WERI-Rb-1 (cell line): Measurements from ENCODE around the gene IDH1.
A peak's percentile ranks its signal among the peaks of the same experiment; 100 is the strongest.
"Not testable (repeated sequence)": the region's sequence is repeated elsewhere in the genome, so short reads cannot be mapped to it uniquely, and the experiment has no call there.

Experiments used
- DNase-seq: peaks from one replicate; pipeline ENCODE4 v3.0.0-alpha.2; 2020
- H3K27ac ChIP-seq: fragments of 250-450 bp; sonication (Bioruptor Pico); 2 replicates; pipeline ENCODE4 v1.5.1; 2020; ENCODE audit warnings: mild to moderate bottlenecking, moderate library complexity
- H3K27me3 ChIP-seq: fragments of 250-450 bp; sonication (Bioruptor Pico); 2 replicates; pipeline ENCODE4 v1.5.1; 2021; ENCODE audit warnings: mild to moderate bottlenecking, low read depth, moderate library complexity; ENCODE audit not compliant: insufficient read depth, severe bottlenecking
- H3K36me3 ChIP-seq: fragments of 250-450 bp; sonication (Bioruptor Pico); 2 replicates; pipeline ENCODE4 v1.5.1; 2020; ENCODE audit warnings: mild to moderate bottlenecking, moderate library complexity
- H3K4me3 ChIP-seq: 2 replicates; pipeline ENCODE4 v1.5.1; 2011; ENCODE audit warnings: low read depth, mild to moderate bottlenecking, control low read depth, low read length
- H3K9me3 ChIP-seq: fragments of 250-450 bp; sonication (Bioruptor Pico); 2 replicates; pipeline ENCODE4 v1.5.1; 2021; ENCODE audit warnings: mild to moderate bottlenecking, moderate library complexity; ENCODE audit not compliant: severe bottlenecking
- CTCF ChIP-seq: IDR thresholded peaks from 2 replicates; pipeline ENCODE4 v1.5.1; 2011; ENCODE audit warnings: low read depth, mild to moderate bottlenecking, control low read depth, inconsistent platforms, low read length

Gene IDH1

GRCh38 chr2:208266553-208266893 lies 11.7 kb upstream of the IDH1 start:
- Histone ChIP-seq H3K27me3 (no peaks in the 10 kb centered on the region), H3K27ac (peak overlapping the region; percentile 79), H3K36me3 (no peaks in the 10 kb centered on the region), H3K9me3 (no peaks in the 10 kb centered on the region), H3K4me3 (peak overlapping the region; percentile 97)
- TF ChIP-seq CTCF: no peak
- DNase-seq: no peak

GRCh38 chr2:208265801-208266552 lies 11.1 kb upstream of the IDH1 start, which contains the start of gene PIKFYVE:
Gene PIKFYVE, plus strand, starts transcription at chr2:208266255. Its CDS starts 5,265 bp downstream, at chr2:208271520.
- Histone ChIP-seq H3K36me3 (no peaks in the 10 kb centered on the region), H3K27ac (peak within 1 kb of the TSS; percentile 79), H3K4me3 (peak within 1 kb of the TSS; percentile 97), H3K9me3 (no peaks in the 10 kb centered on the region), H3K27me3 (no peaks in the 10 kb centered on the region)
- TF ChIP-seq CTCF: no peak
- peak; percentile 98 for DNase-seq

GRCh38 chr2:208265371-208265800 lies 10.5 kb upstream of the IDH1 start:
- no peak for DNase-seq
- peak overlapping the region; percentile 97 for H3K4me3 ChIP-seq
- H3K27ac ChIP-seq: peak overlapping the region; percentile 79
- H3K36me3 ChIP-seq: no peaks in the 10 kb centered on the region
- no peak for TF ChIP-seq CTCF
- H3K9me3 ChIP-seq: no peaks in the 10 kb centered on the region
- H3K27me3 ChIP-seq: no peaks in the 10 kb centered on the region

- H3K27ac ChIP-seq, H3K27me3 ChIP-seq, DNase-seq, H3K36me3 ChIP-seq, H3K4me3 ChIP-seq, H3K9me3 ChIP-seq: not testable (repeated sequence)
Observed at GRCh38 chr2:208256849-208257813, 2.3 kb upstream of the IDH1 start.

- Histone ChIP-seq H3K36me3 (peaks cover 13% of the 10 kb centered on the region), H3K27me3 (no peaks in the 10 kb centered on the region), H3K4me3 (no peak overlapping the region), H3K27ac (no peak overlapping the region), H3K9me3 (no peaks in the 10 kb centered on the region)
- TF ChIP-seq CTCF: 0 out of 2 replicates have a peak, but pooled peaks have one; percentile 16
- peak; percentile 23 for DNase-seq
Observed at GRCh38 chr2:208256192-208256782, 1.4 kb upstream of the IDH1 start.
